ENCODE results near the gene PFKFB3. TPM values are rescaled to one million over a fixed set of nuclear protein-coding genes. Genes with fewer than 3 reads are reported as not detected.

Gene PFKFB3
- total and polyA plus RNA-seq, 2 of the 13 experiments (the other 11 are each of a cell fraction or from before 2014, with no cell fraction given) = 1.2 to 13.3 TPM

DNA sequence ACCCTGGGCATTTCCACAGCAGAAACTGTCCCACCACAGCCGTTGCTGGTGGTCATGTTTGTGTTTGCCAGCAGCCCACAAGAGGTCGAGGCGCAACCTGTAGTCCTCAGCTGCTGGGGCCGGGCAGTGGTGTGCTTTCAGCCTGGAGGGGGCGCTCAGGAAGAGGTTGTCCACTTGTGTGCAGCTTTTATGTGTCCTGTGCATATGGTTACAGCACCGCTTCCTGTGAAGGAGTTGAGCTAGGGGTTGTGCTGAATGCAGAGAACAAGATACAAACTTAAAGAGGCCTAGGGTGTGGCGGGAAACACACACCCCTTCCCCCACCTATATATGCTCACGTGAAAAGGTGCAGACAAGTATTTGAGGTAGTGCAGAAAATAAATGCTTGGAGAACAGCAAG, 29.5 kb upstream of the PFKFB3 start (continued):
- TF ChIP-seq, protein P1, sequence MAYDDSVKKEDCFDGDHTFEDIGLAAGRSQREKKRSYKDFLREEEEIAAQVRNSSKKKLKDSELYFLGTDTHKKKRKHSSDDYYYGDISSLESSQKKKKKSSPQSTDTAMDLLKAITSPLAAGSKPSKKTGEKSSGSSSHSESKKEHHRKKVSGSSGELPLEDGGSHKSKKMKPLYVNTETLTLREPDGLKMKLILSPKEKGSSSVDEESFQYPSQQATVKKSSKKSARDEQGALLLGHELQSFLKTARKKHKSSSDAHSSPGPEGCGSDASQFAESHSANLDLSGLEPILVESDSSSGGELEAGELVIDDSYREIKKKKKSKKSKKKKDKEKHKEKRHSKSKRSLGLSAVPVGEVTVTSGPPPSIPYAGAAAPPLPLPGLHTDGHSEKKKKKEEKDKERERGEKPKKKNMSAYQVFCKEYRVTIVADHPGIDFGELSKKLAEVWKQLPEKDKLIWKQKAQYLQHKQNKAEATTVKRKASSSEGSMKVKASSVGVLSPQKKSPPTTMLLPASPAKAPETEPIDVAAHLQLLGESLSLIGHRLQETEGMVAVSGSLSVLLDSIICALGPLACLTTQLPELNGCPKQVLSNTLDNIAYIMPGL (CRISPR knock-in tag; IDR thresholded peaks at IDR 0.05; ENCODE audit: borderline replicate concordance in 1 of 2, low read depth in 1 of 2) = 0 out of 4 replicates have a peak, but pooled peaks of 1 of the 2 experiments have one; percentile 25
- TF ChIP-seq, protein P2, sequence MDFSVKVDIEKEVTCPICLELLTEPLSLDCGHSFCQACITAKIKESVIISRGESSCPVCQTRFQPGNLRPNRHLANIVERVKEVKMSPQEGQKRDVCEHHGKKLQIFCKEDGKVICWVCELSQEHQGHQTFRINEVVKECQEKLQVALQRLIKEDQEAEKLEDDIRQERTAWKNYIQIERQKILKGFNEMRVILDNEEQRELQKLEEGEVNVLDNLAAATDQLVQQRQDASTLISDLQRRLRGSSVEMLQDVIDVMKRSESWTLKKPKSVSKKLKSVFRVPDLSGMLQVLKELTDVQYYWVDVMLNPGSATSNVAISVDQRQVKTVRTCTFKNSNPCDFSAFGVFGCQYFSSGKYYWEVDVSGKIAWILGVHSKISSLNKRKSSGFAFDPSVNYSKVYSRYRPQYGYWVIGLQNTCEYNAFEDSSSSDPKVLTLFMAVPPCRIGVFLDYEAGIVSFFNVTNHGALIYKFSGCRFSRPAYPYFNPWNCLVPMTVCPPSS (IDR thresholded peaks at IDR 0.05) = no peak
- TF ChIP-seq HDAC6 (IDR thresholded peaks at IDR 0.05; ENCODE audit: low read depth, low read length) = no peak
- peak; percentile 70 for TF ChIP-seq CTCF (CRISPR knock-in tag; IDR thresholded peaks at IDR 0.05)
- TF ChIP-seq, protein P3, sequence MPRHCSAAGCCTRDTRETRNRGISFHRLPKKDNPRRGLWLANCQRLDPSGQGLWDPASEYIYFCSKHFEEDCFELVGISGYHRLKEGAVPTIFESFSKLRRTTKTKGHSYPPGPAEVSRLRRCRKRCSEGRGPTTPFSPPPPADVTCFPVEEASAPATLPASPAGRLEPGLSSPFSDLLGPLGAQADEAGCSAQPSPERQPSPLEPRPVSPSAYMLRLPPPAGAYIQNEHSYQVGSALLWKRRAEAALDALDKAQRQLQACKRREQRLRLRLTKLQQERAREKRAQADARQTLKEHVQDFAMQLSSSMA (CRISPR knock-in tag; IDR thresholded peaks at IDR 0.05) = 0 out of 2 replicates have a peak, but pooled peaks have one; percentile 29
- no peak for TF ChIP-seq SP1 (IDR thresholded peaks at IDR 0.05)
- no peak for TF ChIP-seq SP1 (CRISPR knock-in tag; IDR thresholded peaks at IDR 0.05)
- TF ChIP-seq ZNF589 (CRISPR knock-in tag; conservative IDR thresholded peaks at IDR 0.05) = no peak
- no peak for TF ChIP-seq ARNT (IDR thresholded peaks at IDR 0.05)
- TF ChIP-seq, protein P4, sequence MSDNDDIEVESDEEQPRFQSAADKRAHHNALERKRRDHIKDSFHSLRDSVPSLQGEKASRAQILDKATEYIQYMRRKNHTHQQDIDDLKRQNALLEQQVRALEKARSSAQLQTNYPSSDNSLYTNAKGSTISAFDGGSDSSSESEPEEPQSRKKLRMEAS (IDR thresholded peaks at IDR 0.05) = 0 out of 2 replicates have a peak, but pooled peaks have one; percentile 18
- TF ChIP-seq, protein P5, sequence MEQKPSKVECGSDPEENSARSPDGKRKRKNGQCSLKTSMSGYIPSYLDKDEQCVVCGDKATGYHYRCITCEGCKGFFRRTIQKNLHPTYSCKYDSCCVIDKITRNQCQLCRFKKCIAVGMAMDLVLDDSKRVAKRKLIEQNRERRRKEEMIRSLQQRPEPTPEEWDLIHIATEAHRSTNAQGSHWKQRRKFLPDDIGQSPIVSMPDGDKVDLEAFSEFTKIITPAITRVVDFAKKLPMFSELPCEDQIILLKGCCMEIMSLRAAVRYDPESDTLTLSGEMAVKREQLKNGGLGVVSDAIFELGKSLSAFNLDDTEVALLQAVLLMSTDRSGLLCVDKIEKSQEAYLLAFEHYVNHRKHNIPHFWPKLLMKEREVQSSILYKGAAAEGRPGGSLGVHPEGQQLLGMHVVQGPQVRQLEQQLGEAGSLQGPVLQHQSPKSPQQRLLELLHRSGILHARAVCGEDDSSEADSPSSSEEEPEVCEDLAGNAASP (CRISPR knock-in tag; IDR thresholded peaks at IDR 0.05; ENCODE audit: borderline replicate concordance) = no peak
- TF ChIP-seq STAG1 (CRISPR knock-in tag; IDR thresholded peaks at IDR 0.05) = peak; percentile 58
- no peak for TF ChIP-seq DDIT3 (CRISPR knock-in tag; IDR thresholded peaks at IDR 0.05)
- no peak for TF ChIP-seq SIN3A (IDR thresholded peaks at IDR 0.05; ENCODE audit: borderline replicate concordance, low read depth, low read length)
- peak; percentile 25; the same call in 1 of the 2 replicates for TF ChIP-seq ZNF687 (CRISPR knock-in tag; IDR thresholded peaks at IDR 0.05)
- TF ChIP-seq ZNF605 (CRISPR knock-in tag; IDR thresholded peaks at IDR 0.05) = 0 out of 2 replicates have a peak, but pooled peaks have one; percentile 32
- no peak for TF ChIP-seq ZBTB8A (CRISPR knock-in tag; IDR thresholded peaks at IDR 0.05; ENCODE audit: borderline replicate concordance, low read depth)
- TF ChIP-seq DR1 (CRISPR knock-in tag; IDR thresholded peaks at IDR 0.05) = no peak
